H1 (cell line): ENCODE data around the gene KCNC2. TPM values are rescaled to one million over a fixed set of nuclear protein-coding genes. Genes with fewer than 3 reads are reported as not detected.

Experiments used
- CTCF ChIA-PET: fragments of 300-600 bp; sonication (Branson Sonifier 250); formaldehyde crosslinking; loops from one replicate; lab custom pipeline; 2021; ENCODE audit not compliant: partially characterized antibody; lab: Charles Lee
- POLR2A ChIA-PET: fragments of 300-600 bp; sonication (Branson Sonifier 250); formaldehyde crosslinking; loops from one replicate; lab custom pipeline; 2021; ENCODE audit warnings: inconsistent platforms; ENCODE audit not compliant: partially characterized antibody; lab: Charles Lee
- DNase-seq, 2 experiments: peaks; one replicate each; pipeline versions ENCODE4 v3.0.0 to v3.0.0-alpha.2; 2010 to 2022; ENCODE audit warnings: low spot score in 2 of 2, low read depth in 1 of 2, mixed read lengths in 1 of 2
- FAIRE-seq: peaks from 2 replicates; lab custom pipeline; 2011; peaks lifted over from hg19 to GRCh38; lab: Jason Lieb, UNC
- H2AFZ ChIP-seq: 2 replicates; pipeline ENCODE4 v1.8.1; 2012; ENCODE audit warnings: low read length, inconsistent platforms
- H2AK5ac ChIP-seq: 2 replicates; pipeline ENCODE4 v1.6.1; 2013; ENCODE audit warnings: low read depth, low read length
- H2BK120ac ChIP-seq: replicated peaks from 2 replicates; pipeline ENCODE3; 2013; ENCODE audit warnings: low read depth, low read length, inconsistent platforms
- H2BK12ac ChIP-seq: 2 replicates; pipeline ENCODE4 v1.6.1; 2013; ENCODE audit warnings: low read depth, low read length
- H2BK15ac ChIP-seq: 2 replicates; pipeline ENCODE4 v1.6.1; 2013; ENCODE audit warnings: low read length
- H2BK20ac ChIP-seq: 2 replicates; pipeline ENCODE4 v1.6.1; 2013; ENCODE audit warnings: low read length
- H2BK5ac ChIP-seq: 2 replicates; pipeline ENCODE4 v1.6.1; 2013; ENCODE audit warnings: low read depth, low read length
- H3K14ac ChIP-seq: 2 replicates; pipeline ENCODE4 v1.6.1; 2013; ENCODE audit warnings: inconsistent platforms; ENCODE audit not compliant: insufficient read length
- H3K18ac ChIP-seq: 2 replicates; pipeline ENCODE4 v1.6.1; 2013; ENCODE audit warnings: low read length; ENCODE audit errors: extremely low read depth
- H3K23ac ChIP-seq: 2 replicates; pipeline ENCODE4 v1.6.1; 2013; ENCODE audit warnings: inconsistent platforms; ENCODE audit not compliant: insufficient read length
- H3K23me2 ChIP-seq: 2 replicates; pipeline ENCODE4 v1.6.1; 2013; ENCODE audit warnings: low read depth, low read length
- H3K27ac ChIP-seq: 2 replicates; pipeline ENCODE4 v1.6.1; 2011; ENCODE audit warnings: low read depth, low read length, inconsistent platforms
- H3K27me3 ChIP-seq, 4 experiments: replicated peaks in 1 of 4; 1 replicate in 1 of 4; 2 replicates in 3 of 4; pipeline versions ENCODE4 v1.6.1 to v1.8.1; 2011 to 2013; ENCODE audit warnings: low read length in 3 of 4, mild to moderate bottlenecking in 3 of 4, inconsistent platforms in 2 of 4, mixed read lengths in 2 of 4, moderate library complexity in 1 of 4; ENCODE audit not compliant: control insufficient read depth in 3 of 4, insufficient read depth in 3 of 4; ENCODE audit errors: extremely low read depth in 1 of 4
- H3K36me3 ChIP-seq, 4 experiments: 2 replicates each; pipeline versions ENCODE4 v1.6.1 to v1.8.1; 2011 to 2013; ENCODE audit warnings: mild to moderate bottlenecking in 4 of 4, low read length in 3 of 4, moderate library complexity in 2 of 4, control low read depth in 1 of 4, inconsistent platforms in 1 of 4; ENCODE audit not compliant: insufficient read depth in 4 of 4, control insufficient read depth in 2 of 4
- H3K4ac ChIP-seq: replicated peaks from 2 replicates; pipeline ENCODE3; 2013; ENCODE audit warnings: low read length, low read depth, mixed read lengths, inconsistent platforms; ENCODE audit not compliant: insufficient read length
- H3K4me1 ChIP-seq, 4 experiments: replicated peaks in 1 of 4; 1 replicate in 1 of 4; 2 replicates in 3 of 4; pipeline versions ENCODE4 v1.6.1 to v1.8.1; 2011 to 2013; ENCODE audit warnings: low read length in 3 of 4, inconsistent platforms in 2 of 4, mixed read lengths in 1 of 4; ENCODE audit not compliant: insufficient read depth in 4 of 4, control insufficient read depth in 3 of 4
- H3K4me2 ChIP-seq, 2 experiments: 2 replicates each; pipeline versions ENCODE4 v1.6.1 to v1.8.1; 2011 to 2013; ENCODE audit warnings: low read depth in 2 of 2, low read length in 2 of 2, control low read depth in 1 of 2, inconsistent platforms in 1 of 2, mild to moderate bottlenecking in 1 of 2; ENCODE audit not compliant: insufficient read depth in 1 of 2
- H3K4me3 ChIP-seq, 4 experiments: fragments of 200-600, 300-600 bp in 1 of 4; sonication (generic), shearing (Covaris generic), sonication (Bioruptor Twin) in 1 of 4; 2 replicates each; pipeline versions ENCODE4 v1.5.1 to v1.8.1; 2011 to 2016; ENCODE audit warnings: low read length in 4 of 4, low read depth in 3 of 4, control low read depth in 2 of 4, inconsistent platforms in 2 of 4, mild to moderate bottlenecking in 2 of 4, mixed read lengths in 1 of 4, moderate library complexity in 1 of 4; ENCODE audit not compliant: insufficient read depth in 2 of 4; ENCODE audit errors: extremely low read depth in 1 of 4
- H3K56ac ChIP-seq: replicated peaks from 2 replicates; pipeline ENCODE3; 2013; ENCODE audit warnings: low read depth, mild to moderate bottlenecking, mixed read lengths, low read length, inconsistent platforms; ENCODE audit not compliant: insufficient read length
- H3K79me1 ChIP-seq: 2 replicates; pipeline ENCODE4 v1.6.1; 2013; ENCODE audit warnings: low read depth, low read length, control low read depth
- H3K79me2 ChIP-seq, 2 experiments: 2 replicates each; pipeline versions ENCODE4 v1.6.1 to v1.8.1; 2012 to 2013; ENCODE audit warnings: low read length in 2 of 2, mild to moderate bottlenecking in 2 of 2, inconsistent platforms in 1 of 2; ENCODE audit not compliant: insufficient read depth in 2 of 2, control insufficient read depth in 1 of 2
- H3K9ac ChIP-seq, 4 experiments: replicated peaks in 1 of 4; 1 replicate in 1 of 4; 2 replicates in 3 of 4; pipeline versions ENCODE4 v1.6.1 to v1.8.1; 2011 to 2013; ENCODE audit warnings: low read depth in 3 of 4, low read length in 3 of 4, control low read depth in 2 of 4, mild to moderate bottlenecking in 2 of 4, moderate library complexity in 2 of 4, inconsistent platforms in 1 of 4; ENCODE audit errors: extremely low read depth in 1 of 4
- H3K9me3 ChIP-seq, 2 experiments: 2 replicates each; pipeline versions ENCODE4 v1.6.1 to v1.8.1; 2012 to 2013; ENCODE audit warnings: mild to moderate bottlenecking in 2 of 2, moderate library complexity in 2 of 2, control low read depth in 1 of 2, inconsistent platforms in 1 of 2, low read depth in 1 of 2, low read length in 1 of 2, mixed read lengths in 1 of 2; ENCODE audit not compliant: insufficient read depth in 2 of 2
- H4K20me1 ChIP-seq, 2 experiments: replicated peaks in 1 of 2; 2 replicates each; pipeline versions ENCODE3 to v1.8.1; 2011 to 2013; ENCODE audit warnings: inconsistent platforms in 2 of 2, low read length in 2 of 2, mild to moderate bottlenecking in 1 of 2; ENCODE audit not compliant: insufficient read depth in 2 of 2, control insufficient read depth in 1 of 2
- H4K5ac ChIP-seq: 2 replicates; pipeline ENCODE4 v1.6.1; 2013; ENCODE audit warnings: low read length, low read depth, mixed read lengths, inconsistent platforms; ENCODE audit not compliant: insufficient read length
- H4K8ac ChIP-seq: 2 replicates; pipeline ENCODE4 v1.8.0; 2013; ENCODE audit warnings: mild to moderate bottlenecking, moderate library complexity, low read length, inconsistent platforms; ENCODE audit not compliant: insufficient read depth; ENCODE audit errors: extremely low read depth
- H4K91ac ChIP-seq: replicated peaks from 2 replicates; pipeline ENCODE3; 2013; ENCODE audit warnings: low read length, mixed read lengths, inconsistent platforms; ENCODE audit not compliant: insufficient read length
- CBX5 ChIP-seq: fragments of 300-800, 300-1000 bp; sonication (generic); IDR thresholded peaks from 2 replicates; pipeline ENCODE4 v1.7.1; 2016; ENCODE audit warnings: antibody characterized with exemption, low read length, low read depth
- CHD2 ChIP-seq: IDR thresholded peaks from 2 replicates; pipeline ENCODE4 v1.6.1; 2012; ENCODE audit warnings: low read length, improper control_type of control experiment
- KDM4A ChIP-seq: IDR thresholded peaks from one replicate; pipeline ENCODE4 v1.7.1; 2012; ENCODE audit warnings: low read depth, mild to moderate bottlenecking, moderate library complexity, low read length, inconsistent platforms; ENCODE audit not compliant: severe bottlenecking
- KDM5A ChIP-seq: fragments of 200-600 bp; IDR thresholded peaks from 2 replicates; pipeline ENCODE4 v1.7.1; 2012; ENCODE audit warnings: mild to moderate bottlenecking, low read length, inconsistent platforms, mixed read lengths
- POLR2A ChIP-seq, 2 experiments: IDR thresholded peaks; 1 replicate in 1 of 2; 2 replicates in 1 of 2; pipeline ENCODE4 v1.6.1; 2011; ENCODE audit warnings: low read depth in 2 of 2, low read length in 2 of 2, mild to moderate bottlenecking in 2 of 2; ENCODE audit errors: control extremely low read depth in 1 of 2
- SUZ12 ChIP-seq: fragments of 200-600 bp; sonication (generic); IDR thresholded peaks from 2 replicates; pipeline ENCODE4 v1.6.1; 2012; ENCODE audit warnings: mild to moderate bottlenecking, inconsistent platforms, low read length, moderate library complexity, mixed read lengths
- TAF7 ChIP-seq: optimal IDR thresholded peaks from 2 replicates; pipeline ENCODE3; 2011; ENCODE audit warnings: low read depth, mild to moderate bottlenecking, inconsistent platforms, low read length, moderate library complexity, borderline replicate concordance
- TEAD4 ChIP-seq: IDR thresholded peaks from 2 replicates; pipeline ENCODE4 v1.6.1; 2012; ENCODE audit warnings: low read depth, low read length, inconsistent platforms, mixed read lengths
- WGBS, 2 experiments: shearing (Covaris generic) in 1 of 2; methylation state at CpG; one replicate each; pipeline versions ENCODE4 v1.1.6 to v1.1.7; 2013 to 2015; ENCODE audit warnings: low lambda C conversion rate in 2 of 2, mixed read lengths in 2 of 2, inconsistent platforms in 1 of 2, low coverage in 1 of 2, missing lambda C conversion rate in 1 of 2; ENCODE audit not compliant: insufficient replicate concordance in 2 of 2, insufficient coverage in 1 of 2, insufficient read length in 1 of 2; ENCODE audit errors: extremely low coverage in 1 of 2, missing lambda C conversion rate in 1 of 2; 5-methylcytosine and 5-hydroxymethylcytosine counted together
- polyA plus RNA-seq, 7 experiments: library from polyadenylated mRNA; depleted of rRNA in 3 of 7; stranded (reverse) in 5 of 7; unstranded in 2 of 7; fragments of >200 nt in 5 of 7; fragments of 200-250 nt in 2 of 7; gene quantifications; 1 replicate in 5 of 7; 2 replicates in 1 of 7; 4 replicates in 1 of 7; pipeline versions ENCODE4 v1.2.1 to v1.2.3, GENCODE V29; 2011 to 2013; ENCODE audit warnings: missing spikeins in 2 of 7, mixed read lengths in 2 of 7
- total RNA-seq: library from RNA; stranded (reverse); fragmentation: NEBNext Ultra II Directional; extraction: Animal tissue kit (Norgen Biotek cat#: 25700); gene quantifications from 2 replicates; pipeline ENCODE4 v1.2.1, GENCODE V29; 2021
- TF ChIP-seq, protein P1 (sequence below), 3 experiments: IDR thresholded peaks; 1 replicate in 2 of 3; 2 replicates in 1 of 3; pipeline versions ENCODE4 v1.5.1 to v1.6.1; 2011; ENCODE audit warnings: low read length in 3 of 3, mild to moderate bottlenecking in 3 of 3, inconsistent platforms in 2 of 3, low read depth in 1 of 3, moderate library complexity in 1 of 3; ENCODE audit not compliant: insufficient read depth in 1 of 3; ENCODE audit errors: control extremely low read depth in 1 of 3
- TF ChIP-seq, protein P2 (sequence below): IDR thresholded peaks from 2 replicates; pipeline ENCODE4 v1.6.1; 2011; ENCODE audit warnings: low read depth, mild to moderate bottlenecking, low read length; ENCODE audit not compliant: insufficient read depth

The KCNC2 gene
- total and polyA plus RNA-seq, 2 of the 8 experiments (the other 6 are each of a cell fraction or from before 2014, with no cell fraction given): 0.03 TPM; not detected in 1

DNA sequence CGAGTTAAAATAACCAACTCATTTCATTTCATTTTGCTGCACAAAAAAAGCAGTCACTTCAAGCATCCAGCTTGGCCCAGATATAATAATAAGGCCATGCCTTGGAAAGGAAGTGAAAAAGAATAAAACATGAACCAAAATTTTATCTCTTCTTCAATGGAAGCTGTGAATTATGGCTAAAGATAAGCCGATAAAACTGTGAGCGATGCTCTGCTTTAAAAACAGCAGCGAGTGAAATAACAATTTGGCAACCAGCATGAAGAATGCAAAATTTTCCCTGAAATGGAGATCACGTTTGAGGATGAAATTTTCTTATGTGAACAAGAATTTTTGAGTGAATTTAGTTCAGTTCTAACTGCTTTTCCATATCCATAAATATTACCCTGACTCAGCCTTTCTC lies 70.4 kb downstream of the KCNC2 start:
- H3K18ac ChIP-seq: no peak overlapping the region
- no peak overlapping the region for H3K23ac ChIP-seq
- H4K8ac ChIP-seq: no peak overlapping the region
- no peak for FAIRE-seq
- no peak overlapping the region for H2BK20ac ChIP-seq
- no peaks in the 10 kb centered on the region for H3K9me3 ChIP-seq
- H4K91ac ChIP-seq: no peak overlapping the region
- TF ChIP-seq CBX5 (no peak), SUZ12 (no peak), TEAD4 (no peak), TAF7 (no peak), KDM4A (no peak), KDM5A (no peak), CHD2 (no peak), POLR2A (IDR thresholded peaks at IDR 0.05; ENCODE audit: control extremely low read depth in 1 of 2, low read depth in 2 of 2, low read length in 2 of 2) (no peak)
- TF ChIP-seq, protein P1, sequence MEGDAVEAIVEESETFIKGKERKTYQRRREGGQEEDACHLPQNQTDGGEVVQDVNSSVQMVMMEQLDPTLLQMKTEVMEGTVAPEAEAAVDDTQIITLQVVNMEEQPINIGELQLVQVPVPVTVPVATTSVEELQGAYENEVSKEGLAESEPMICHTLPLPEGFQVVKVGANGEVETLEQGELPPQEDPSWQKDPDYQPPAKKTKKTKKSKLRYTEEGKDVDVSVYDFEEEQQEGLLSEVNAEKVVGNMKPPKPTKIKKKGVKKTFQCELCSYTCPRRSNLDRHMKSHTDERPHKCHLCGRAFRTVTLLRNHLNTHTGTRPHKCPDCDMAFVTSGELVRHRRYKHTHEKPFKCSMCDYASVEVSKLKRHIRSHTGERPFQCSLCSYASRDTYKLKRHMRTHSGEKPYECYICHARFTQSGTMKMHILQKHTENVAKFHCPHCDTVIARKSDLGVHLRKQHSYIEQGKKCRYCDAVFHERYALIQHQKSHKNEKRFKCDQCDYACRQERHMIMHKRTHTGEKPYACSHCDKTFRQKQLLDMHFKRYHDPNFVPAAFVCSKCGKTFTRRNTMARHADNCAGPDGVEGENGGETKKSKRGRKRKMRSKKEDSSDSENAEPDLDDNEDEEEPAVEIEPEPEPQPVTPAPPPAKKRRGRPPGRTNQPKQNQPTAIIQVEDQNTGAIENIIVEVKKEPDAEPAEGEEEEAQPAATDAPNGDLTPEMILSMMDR (IDR thresholded peaks at IDR 0.05; ENCODE audit: control extremely low read depth in 1 of 3, insufficient read depth in 1 of 3, low read depth in 1 of 3, low read length in 3 of 3): no peak
- TF ChIP-seq, protein P2, sequence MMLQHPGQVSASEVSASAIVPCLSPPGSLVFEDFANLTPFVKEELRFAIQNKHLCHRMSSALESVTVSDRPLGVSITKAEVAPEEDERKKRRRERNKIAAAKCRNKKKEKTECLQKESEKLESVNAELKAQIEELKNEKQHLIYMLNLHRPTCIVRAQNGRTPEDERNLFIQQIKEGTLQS: no peak
- H3K79me2 ChIP-seq: no peaks in the 10 kb centered on the region
- ChIA-PET CTCF (interaction anchor here (1.4 kb wide), 1 partner anchor 12 kb away, joined by 4 read pairs; no protein-coding TSS in a partner anchor), POLR2A (no interaction called here)
- no peak overlapping the region for H2BK12ac ChIP-seq
- no peak overlapping the region for H3K4me2 ChIP-seq
- no peak overlapping the region for H3K9ac ChIP-seq
- H2AFZ ChIP-seq: no peak overlapping the region
- no peaks in the 10 kb centered on the region for H4K20me1 ChIP-seq
- no peak overlapping the region for H2BK15ac ChIP-seq
- no peak overlapping the region for H3K27ac ChIP-seq
- no peaks in the 10 kb centered on the region for H3K79me1 ChIP-seq
- H3K4me3 ChIP-seq: no peak overlapping the region
- no peak overlapping the region for H3K4ac ChIP-seq
- no peaks in the 10 kb centered on the region for H3K4me1 ChIP-seq
- H3K27me3 ChIP-seq: no peaks in the 10 kb centered on the region
- no peak overlapping the region for H2BK5ac ChIP-seq
- no peak overlapping the region for H2AK5ac ChIP-seq
- no peak overlapping the region for H4K5ac ChIP-seq
- DNase-seq: no peak
- no peak overlapping the region for H2BK120ac ChIP-seq
- H3K36me3 ChIP-seq: no peaks in the 10 kb centered on the region
- H3K14ac ChIP-seq: no peak overlapping the region
- H3K56ac ChIP-seq: no peak overlapping the region
- 90% methylated on average over 5 of the region's 5 CpGs; no CpG with 5 or more reads in 1 of the 2 experiments for WGBS, 2 experiments
- no peaks in the 10 kb centered on the region for H3K23me2 ChIP-seq
